ENCODE results near the gene EFCAB6.

Gene EFCAB6

DNA sequence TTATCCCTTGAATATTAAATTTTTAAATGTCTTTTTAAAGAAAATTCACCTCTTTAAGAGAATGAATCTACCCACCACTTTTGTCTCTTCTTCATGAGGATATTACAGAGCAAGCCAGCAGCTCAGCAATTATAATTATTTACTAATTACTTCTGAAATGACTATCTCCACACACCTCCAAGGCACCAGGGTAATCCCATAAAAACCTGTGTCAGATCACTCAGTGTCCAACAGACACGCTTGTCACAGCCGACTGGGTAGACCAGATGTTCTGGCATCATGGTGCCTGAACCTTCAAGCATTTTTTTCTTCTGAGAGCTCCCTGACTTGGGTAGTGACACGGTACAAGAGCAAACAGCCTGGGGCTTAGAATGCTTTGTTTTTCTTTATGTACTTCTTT lies 61.4 kb downstream of the EFCAB6 start:
- DNase-seq (ENCODE audit: low read depth in 2 of 3, low spot score in 2 of 3) = no peak

GRCh38 chr22:43749473-43749872 lies 62.6 kb downstream of the EFCAB6 start:
- DNase-seq (ENCODE audit: low read depth in 2 of 3, low spot score in 2 of 3) = no peak

- no peak for DNase-seq (ENCODE audit: low read depth in 2 of 3, low spot score in 2 of 3)
These were observed 64.2 kb downstream of the EFCAB6 start for GRCh38 chr22:43747877-43748276.

- DNase-seq (ENCODE audit: low read depth in 2 of 3, low spot score in 2 of 3) = no peak
These were observed 65.0 kb downstream of the EFCAB6 start for GRCh38 chr22:43747058-43747457.

DNA sequence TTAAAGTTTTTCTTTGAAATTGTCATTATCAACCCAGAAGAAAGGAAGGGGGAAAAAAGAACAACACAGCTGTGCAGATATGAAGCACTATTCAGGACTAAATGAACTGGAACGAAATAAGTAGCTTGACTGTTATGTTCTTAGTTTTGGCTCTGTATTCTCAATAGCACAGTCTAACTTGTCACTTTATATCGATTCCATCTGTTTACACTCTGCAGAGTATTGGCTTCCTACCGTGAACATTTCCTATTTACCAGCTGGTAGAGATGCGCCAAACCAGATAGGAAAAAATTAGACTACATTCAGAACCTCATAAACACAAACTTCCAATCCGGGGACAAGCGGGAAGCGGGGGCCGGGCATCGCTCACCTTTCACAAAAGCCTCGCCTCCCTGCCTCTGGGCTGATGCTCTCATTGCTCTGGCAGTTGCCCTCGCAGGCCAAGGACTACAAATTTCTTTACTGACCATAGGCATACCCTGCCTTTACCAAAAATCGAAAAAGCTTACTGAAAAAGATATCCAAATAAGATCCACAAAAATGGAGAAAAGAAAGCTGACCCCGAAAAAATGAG lies 66.2 kb downstream of the EFCAB6 start:
- no peak for DNase-seq (ENCODE audit: low read depth in 2 of 3, low spot score in 2 of 3)

DNA sequence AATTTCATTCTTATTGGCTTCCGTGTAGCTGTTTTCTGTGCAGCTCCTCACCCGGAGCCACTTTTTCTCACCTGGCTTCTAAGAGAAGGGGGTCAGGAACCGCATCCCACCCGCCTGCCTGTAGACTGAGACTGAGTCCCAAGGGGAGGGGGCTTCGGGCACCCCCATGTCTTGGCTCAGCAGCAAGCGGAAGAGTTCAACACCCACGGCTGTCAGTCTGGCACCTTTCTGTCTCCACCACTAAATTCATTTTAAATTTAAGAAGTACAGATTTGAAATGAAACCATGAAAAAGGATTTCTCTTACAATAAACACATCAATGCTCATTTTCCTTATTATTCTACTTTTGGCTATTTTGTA lies 66.7 kb downstream of the EFCAB6 start:
- DNase-seq (ENCODE audit: low read depth in 2 of 3, low spot score in 2 of 3) = no peak

- no peak for DNase-seq (ENCODE audit: low read depth in 2 of 3, low spot score in 2 of 3)
These were observed 67.2 kb downstream of the EFCAB6 start for GRCh38 chr22:43744700-43745410.

- no peak for DNase-seq (ENCODE audit: low read depth in 2 of 3, low spot score in 2 of 3)
These were observed 68.0 kb downstream of the EFCAB6 start for GRCh38 chr22:43743929-43744643.

- DNase-seq (ENCODE audit: low read depth in 2 of 3, low spot score in 2 of 3) = no peak
These were observed 69.0 kb downstream of the EFCAB6 start for GRCh38 chr22:43743131-43743530.

- DNase-seq (ENCODE audit: low read depth in 2 of 3, low spot score in 2 of 3) = no peak
These were observed 69.8 kb downstream of the EFCAB6 start for GRCh38 chr22:43742154-43742950.

- no peak for DNase-seq (ENCODE audit: low read depth in 2 of 3, low spot score in 2 of 3)
These were observed 71.4 kb downstream of the EFCAB6 start for GRCh38 chr22:43740587-43741270.

DNA sequence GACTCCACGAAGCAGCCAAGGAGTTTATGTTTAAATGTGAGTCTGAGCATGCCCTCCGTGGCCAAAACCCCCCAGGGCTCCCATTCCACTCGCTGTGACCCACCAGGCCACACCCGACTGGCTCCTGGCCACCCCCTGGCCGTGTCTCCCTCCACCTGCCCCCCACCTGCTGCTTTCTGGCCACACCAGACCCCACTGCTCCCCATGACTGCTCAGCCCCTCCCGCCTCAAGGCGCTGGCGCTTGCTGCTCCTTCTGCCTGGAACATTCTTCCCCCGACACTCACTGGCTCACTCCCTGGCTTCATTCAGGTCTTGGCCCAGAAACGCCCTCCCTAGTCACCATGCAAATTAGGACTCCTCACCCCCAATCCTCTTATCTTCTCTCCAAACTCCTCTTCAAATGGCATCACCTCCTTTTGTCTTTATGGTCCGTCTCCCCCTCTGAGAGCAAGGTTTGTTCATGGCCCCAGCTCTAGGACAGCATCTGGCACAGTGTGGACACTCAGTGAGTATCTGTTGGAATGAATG lies 72.2 kb downstream of the EFCAB6 start:
- DNase-seq (ENCODE audit: low read depth in 2 of 3, low spot score in 2 of 3) = no peak

- DNase-seq (ENCODE audit: low read depth in 2 of 3, low spot score in 2 of 3) = no peak
These were observed 74.8 kb downstream of the EFCAB6 start for GRCh38 chr22:43737150-43737828.

- no peak for DNase-seq (ENCODE audit: low read depth in 2 of 3, low spot score in 2 of 3)
These were observed 75.5 kb downstream of the EFCAB6 start for GRCh38 chr22:43736651-43737050.

- no peak for DNase-seq (ENCODE audit: low read depth in 2 of 3, low spot score in 2 of 3)
These were observed 77.5 kb downstream of the EFCAB6 start for GRCh38 chr22:43734370-43735150.

DNA sequence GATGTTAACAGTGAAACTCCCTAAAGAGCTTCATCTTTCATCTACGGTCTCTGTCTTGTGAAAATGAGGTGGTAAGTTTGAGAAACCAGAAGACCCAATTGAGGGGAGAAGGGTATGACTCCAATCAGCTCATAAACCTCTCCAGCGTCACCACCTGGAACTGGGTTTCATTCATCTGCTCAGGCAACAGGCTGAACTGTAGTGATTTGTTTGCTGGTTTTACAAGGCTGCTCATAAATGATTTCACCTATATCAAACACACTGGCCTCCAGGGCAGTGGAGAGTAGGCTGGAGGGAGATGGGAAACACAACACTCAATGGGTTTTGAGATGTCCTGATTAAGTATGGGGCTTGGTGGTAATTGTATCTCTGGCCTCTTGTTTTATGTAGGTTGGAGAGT lies 79.0 kb downstream of the EFCAB6 start:
- no peak for DNase-seq (ENCODE audit: low read depth in 2 of 3, low spot score in 2 of 3)

- no peak for DNase-seq (ENCODE audit: low read depth in 2 of 3, low spot score in 2 of 3)
These were observed 80.1 kb downstream of the EFCAB6 start for GRCh38 chr22:43731988-43732387.

- DNase-seq (ENCODE audit: low read depth in 2 of 3, low spot score in 2 of 3) = no peak
These were observed 85.1 kb downstream of the EFCAB6 start for GRCh38 chr22:43726964-43727543.

DNA sequence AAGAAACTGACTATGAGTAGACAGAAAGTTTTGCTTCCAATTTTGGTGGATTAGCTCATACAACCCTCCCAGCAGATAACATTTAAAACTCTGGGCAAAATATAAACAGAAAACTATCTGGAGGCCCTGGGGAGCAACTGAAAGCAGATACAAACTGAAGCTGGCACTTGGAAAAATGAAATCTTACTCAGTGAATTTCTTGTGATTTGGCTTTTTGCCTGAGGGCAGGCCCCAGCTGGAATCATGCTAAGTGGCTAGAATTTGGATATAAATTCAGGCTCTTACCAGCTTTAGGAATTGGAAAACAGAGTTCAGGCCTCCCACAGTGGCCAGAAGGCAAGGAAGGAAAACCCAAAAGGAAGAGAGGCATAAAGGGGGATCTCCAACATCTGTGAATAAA lies 85.8 kb downstream of the EFCAB6 start:
- DNase-seq (ENCODE audit: low read depth in 2 of 3, low spot score in 2 of 3) = no peak
